HuH-7.5 (cell line): ENCODE results near the gene SLC35A1.
"Not testable (repeated sequence)": the region's sequence is repeated elsewhere in the genome, so short reads cannot be mapped to it uniquely, and the experiment has no call there.

Experiments
- DNase-seq: peaks from one replicate; pipeline ENCODE4 v3.0.0; 2011; ENCODE audit warnings: low spot score

The SLC35A1 gene, protein sequence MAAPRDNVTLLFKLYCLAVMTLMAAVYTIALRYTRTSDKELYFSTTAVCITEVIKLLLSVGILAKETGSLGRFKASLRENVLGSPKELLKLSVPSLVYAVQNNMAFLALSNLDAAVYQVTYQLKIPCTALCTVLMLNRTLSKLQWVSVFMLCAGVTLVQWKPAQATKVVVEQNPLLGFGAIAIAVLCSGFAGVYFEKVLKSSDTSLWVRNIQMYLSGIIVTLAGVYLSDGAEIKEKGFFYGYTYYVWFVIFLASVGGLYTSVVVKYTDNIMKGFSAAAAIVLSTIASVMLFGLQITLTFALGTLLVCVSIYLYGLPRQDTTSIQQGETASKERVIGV

GRCh38 chr6:87472525-87473418 lies at the start of gene SLC35A1:
Gene SLC35A1, plus strand, starts transcription at chr6:87472974. Its CDS starts 30 bp downstream, at chr6:87473004.
- peak; percentile 65 for DNase-seq

- DNase-seq, result no peak
These were observed 46.0 kb upstream of the SLC35A1 start for GRCh38 chr6:87426789-87427188.

DNA sequence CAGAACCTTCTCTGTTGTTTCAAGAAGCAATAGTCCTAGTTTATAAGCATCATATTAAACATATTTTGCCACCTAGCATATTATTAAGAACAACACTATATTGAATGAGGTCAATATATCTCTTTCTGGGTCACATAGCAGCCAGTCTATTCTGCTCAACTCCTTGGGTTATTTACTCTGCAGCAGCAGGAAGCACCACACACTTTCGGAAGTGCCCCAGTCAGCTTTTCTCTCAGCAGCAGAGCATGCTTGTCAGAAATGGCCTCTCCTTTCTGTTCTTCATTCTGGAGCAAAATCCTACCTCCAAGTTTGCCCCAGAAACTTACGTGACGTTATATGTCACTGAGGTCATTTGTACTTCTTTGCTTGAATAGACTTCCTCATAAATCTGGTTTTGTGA lies 42.3 kb upstream of the SLC35A1 start:
- no peak for DNase-seq

GRCh38 chr6:87431263-87431662 lies 41.5 kb upstream of the SLC35A1 start:
- DNase-seq, result no peak

DNA sequence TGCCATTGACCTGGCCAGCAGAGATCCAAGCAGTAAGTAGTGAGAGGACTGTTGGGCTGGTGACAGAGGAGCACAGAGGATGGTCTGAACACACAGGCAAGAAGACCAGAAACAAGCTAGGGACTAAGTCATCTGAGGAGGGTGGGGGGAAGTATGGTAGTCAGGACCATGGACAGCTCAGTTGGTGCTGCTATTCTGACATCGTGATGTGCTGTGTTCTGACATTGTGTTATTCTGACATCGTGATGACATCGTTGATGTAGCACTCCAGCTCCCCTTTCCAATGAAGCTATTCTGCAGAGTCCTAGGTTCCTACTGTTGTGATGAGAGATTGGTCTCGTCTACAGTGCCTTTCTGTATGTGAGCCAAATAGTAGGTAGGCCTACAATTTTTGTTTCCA lies 36.3 kb upstream of the SLC35A1 start:
- DNase-seq, result peak; percentile 29

- no peak for DNase-seq
These were observed 31.1 kb upstream of the SLC35A1 start for GRCh38 chr6:87441711-87442110.

DNA sequence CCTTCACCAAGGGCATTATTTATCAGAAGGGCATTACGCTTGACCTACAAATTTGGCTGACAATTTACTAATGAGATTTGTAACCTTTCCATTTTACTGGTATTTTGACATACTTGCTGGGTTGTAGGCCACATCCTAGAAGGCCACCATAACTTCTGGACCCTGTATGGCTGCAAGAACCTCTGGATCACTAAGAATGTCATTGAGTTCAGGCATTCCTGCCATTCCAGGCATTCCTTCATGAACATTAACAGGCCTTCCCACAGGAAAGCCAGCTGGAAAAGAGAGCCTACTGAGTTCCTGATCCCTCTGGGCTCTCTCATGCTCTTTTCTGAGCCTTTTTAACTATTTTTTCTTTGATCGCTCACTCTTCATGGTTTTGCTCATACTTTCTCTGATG lies 28.4 kb upstream of the SLC35A1 start:
- DNase-seq, result no peak

GRCh38 chr6:87465051-87465450 lies 7.7 kb upstream of the SLC35A1 start:
- DNase-seq, result no peak

- DNase-seq, result peak; percentile 33
These were observed 687 bp downstream of the SLC35A1 start for GRCh38 chr6:87473419-87473903.

DNA sequence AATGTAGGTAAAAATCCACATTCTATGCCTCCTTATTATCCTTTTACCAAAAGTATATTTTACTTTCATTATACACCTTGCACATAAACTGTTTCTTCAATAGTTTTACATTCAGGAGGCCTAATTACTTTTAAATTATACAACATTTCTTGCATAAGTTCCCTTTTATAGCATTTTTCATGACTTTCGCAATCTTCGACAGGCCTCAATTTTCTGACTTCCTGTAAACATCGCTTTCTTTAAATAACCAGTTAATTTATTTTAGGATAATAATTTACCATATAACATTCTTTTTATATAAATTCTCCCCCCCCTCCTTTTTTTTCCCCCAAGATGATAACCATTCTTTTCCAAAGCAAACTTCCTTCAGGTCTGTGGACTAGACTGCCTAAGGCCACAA lies 9.2 kb downstream of the SLC35A1 start:
- DNase-seq, result no peak

- no peak for DNase-seq
These were observed 9.6 kb downstream of the SLC35A1 start for GRCh38 chr6:87482366-87482765.

DNA sequence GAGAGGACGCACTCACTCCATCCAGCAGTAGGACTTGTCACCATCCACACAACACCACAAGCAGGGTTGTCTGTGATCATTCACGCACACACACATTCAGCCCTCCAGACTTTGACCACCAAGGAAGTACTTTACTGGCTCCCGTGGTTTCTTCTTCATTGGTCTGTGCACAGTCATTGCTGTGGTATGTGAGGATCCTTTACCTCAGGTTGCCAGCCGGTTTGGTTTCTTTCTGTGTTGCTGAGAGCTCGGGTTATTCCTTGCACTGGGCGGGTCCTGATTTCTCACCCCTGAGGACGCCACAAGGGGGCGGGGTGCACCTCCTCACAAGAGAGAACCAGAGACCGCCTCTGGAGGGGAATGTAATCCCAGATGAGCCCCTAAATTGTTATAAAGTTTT lies 11.2 kb downstream of the SLC35A1 start:
- DNase-seq, result no peak

GRCh38 chr6:87484491-87484890 lies 11.7 kb downstream of the SLC35A1 start:
- no peak for DNase-seq

DNA sequence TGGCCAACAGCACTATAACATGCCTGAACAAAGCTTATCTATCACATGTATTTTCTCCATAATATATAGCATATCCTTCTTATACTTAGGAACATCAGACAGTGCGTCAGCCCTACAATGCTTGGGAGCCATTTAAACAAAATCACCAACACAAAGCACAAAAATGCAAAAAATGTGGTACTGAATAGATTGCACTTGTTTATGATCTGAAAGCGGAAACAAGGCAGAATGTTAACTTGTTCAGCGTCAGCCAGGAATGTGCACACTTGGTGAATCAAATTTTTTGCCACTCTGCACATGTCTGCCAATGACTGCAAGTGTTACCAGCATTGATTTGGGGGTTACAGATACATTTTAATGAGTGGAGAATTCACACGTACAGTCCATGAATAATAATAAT lies 14.8 kb downstream of the SLC35A1 start:
- no peak for DNase-seq

GRCh38 chr6:87489326-87489725 lies 16.6 kb downstream of the SLC35A1 start:
- DNase-seq, result not testable (repeated sequence)

- DNase-seq, result no peak
These were observed 22.1 kb downstream of the SLC35A1 start for GRCh38 chr6:87494761-87495422.

- no peak for DNase-seq
These were observed 25.3 kb downstream of the SLC35A1 start for GRCh38 chr6:87498048-87498447.

DNA sequence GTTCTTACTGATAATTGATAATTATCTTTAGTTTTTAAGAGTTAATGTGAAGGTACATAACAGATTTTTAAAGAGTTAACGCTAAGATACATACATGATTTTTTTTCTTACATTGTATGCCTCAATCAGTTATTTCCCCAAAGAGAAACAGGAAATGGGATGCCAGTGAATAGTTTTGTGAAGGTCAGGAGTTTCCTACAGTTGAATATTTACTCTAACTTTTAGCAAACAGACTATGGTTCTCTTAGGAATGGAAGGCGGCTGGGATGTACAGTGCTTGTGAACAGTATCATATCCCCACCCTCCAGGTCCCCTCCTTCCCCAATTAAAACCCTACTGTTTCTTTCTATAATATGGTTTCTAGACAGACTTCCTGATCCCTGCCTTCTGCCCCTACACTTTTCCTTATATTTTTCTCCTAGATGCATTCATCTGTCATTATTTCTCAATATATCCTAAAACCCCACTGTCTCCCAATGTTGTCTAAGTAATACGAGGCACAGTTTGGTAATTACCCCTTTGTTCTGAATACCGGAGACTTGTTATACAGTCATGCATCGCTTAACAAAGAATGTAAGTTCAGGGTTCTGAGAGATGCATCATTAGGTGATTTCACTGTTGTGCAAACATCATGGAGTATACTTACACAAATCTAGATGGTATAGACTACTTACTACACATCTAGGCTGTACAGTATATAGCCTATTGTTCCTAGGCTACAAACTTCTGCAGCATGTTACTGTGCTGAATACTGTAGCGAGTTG lies 29.2 kb downstream of the SLC35A1 start:
- DNase-seq, result no peak

DNA sequence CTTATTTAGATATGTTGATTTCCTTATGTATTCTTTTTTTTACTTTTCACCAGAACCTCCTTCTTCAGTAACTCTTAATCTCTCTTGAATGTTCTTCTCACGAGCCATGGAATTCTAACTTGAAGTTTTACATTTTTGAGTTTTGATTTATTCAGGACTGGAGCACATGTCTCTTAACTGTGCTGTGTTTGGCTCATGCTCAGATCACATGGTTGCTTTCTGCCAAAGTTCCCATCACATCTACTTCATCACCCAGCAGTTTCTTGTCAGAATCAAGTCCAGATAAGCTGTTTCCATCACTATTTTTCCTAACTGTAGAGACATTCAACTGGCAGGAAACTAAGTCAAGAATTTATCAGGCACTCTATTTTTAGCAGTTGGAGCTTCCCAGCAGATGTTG lies 31.7 kb downstream of the SLC35A1 start:
- DNase-seq, result no peak

DNA sequence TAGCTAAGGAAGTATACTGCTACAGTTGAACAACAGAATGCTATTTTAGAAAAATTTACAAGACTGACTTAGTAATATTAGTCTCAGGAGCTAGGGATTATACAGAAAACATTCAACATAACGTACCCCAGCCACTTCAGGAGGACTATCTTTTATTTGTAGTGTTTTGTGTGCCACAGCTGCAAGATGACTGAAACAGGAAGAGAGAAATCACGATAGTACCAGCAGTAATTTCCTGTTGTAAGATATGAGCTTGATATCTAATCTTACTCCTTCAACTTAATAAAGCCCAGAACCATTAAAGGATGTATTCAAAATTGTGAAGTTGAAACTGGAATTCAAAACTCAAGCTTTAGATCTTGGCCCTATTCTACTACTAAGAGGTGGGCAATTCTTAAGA lies 42.1 kb downstream of the SLC35A1 start:
- no peak for DNase-seq

DNA sequence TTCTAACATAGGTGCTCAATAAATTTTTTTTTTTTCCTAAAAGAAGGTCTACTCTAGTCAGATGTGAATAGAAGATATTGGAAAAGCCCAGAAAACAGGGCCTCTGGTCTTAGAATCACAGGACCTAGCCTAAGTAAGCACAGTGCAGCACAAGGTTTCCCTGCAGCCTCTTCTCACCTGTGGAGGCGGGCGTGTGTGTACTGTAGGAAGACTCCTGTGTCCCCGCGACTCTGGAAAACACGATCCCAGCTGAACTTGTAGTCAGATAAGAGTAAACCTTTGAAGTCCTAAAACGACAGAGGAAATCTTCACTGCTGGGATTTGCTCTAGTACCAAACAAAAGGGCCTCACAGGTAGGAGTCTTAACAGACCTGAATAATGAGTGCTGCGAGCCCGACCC lies 45.7 kb downstream of the SLC35A1 start:
- no peak for DNase-seq

GRCh38 chr6:87522686-87523085 lies 49.9 kb downstream of the SLC35A1 start:
- no peak for DNase-seq
